C4-2B (cell line): ENCODE measurements around the gene BBS5.
A peak's percentile ranks its signal among the peaks of the same experiment; 100 is the strongest.
"Not testable (repeated sequence)": the region's sequence is repeated elsewhere in the genome, so short reads cannot be mapped to it uniquely, and the experiment has no call there.

Experiments
- H3K27ac ChIP-seq: fragments of 450-650 bp; 2 replicates; pipeline ENCODE4 v1.5.1; 2017
- CTCF ChIP-seq: fragments of 450-650 bp; conservative IDR thresholded peaks from 2 replicates; pipeline ENCODE4 v1.5.1; 2017; ENCODE audit warnings: mild to moderate bottlenecking
- ZFX ChIP-seq: fragments of 450-650 bp; IDR thresholded peaks from 2 replicates; pipeline ENCODE4 v1.6.1; 2017

Gene BBS5

DNA sequence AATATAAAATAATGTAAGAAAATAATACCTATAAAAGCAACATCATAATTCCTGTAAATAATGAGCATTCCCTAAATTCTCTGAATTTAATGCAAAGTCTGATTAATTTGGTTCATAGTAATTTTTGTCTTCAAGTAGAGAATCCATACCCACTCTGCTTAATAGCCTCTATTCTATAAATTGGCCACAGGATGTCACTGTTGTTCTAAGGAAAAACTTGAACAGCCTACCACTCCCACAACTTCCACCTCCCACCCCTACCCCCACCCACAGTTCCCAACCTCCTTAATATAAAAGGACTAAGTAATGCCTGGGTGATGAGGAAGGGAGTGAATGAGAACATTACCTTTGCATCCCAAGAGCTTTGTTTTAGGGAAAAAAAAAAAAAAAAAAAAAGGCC is 27.2 kb upstream of the BBS5 start:
- H3K27ac ChIP-seq, result no peak overlapping the region
- TF ChIP-seq ZFX (no peak), CTCF (peak; percentile 71)

- not testable (repeated sequence) for H3K27ac ChIP-seq
Observed at GRCh38 chr2:169453044-169453443, 26.2 kb upstream of the BBS5 start.

DNA sequence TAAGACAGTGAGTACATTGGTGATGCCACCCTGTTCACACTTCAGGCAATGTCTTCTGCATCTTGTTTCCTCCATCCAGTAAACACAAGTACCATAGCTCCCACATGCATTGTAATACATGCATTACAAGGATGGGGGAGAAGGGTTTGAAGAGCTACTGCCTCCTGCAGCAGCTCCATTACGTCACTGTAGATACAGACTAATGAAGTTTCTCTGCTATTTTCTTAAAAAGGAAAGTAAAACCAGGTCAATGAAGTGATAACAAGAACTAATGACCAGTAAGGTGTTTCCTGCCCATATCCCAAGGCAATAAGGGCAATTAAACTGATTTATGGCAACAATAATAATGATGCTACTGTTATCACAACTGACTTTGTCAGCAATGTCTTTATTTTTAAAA is 18.2 kb upstream of the BBS5 start:
- H3K27ac ChIP-seq, result no peak overlapping the region
- no peak for TF ChIP-seq CTCF
- TF ChIP-seq ZFX, result no peak

GRCh38 chr2:169462896-169463695 is 16.2 kb upstream of the BBS5 start:
- no peak for TF ChIP-seq ZFX
- no peak for TF ChIP-seq CTCF

DNA sequence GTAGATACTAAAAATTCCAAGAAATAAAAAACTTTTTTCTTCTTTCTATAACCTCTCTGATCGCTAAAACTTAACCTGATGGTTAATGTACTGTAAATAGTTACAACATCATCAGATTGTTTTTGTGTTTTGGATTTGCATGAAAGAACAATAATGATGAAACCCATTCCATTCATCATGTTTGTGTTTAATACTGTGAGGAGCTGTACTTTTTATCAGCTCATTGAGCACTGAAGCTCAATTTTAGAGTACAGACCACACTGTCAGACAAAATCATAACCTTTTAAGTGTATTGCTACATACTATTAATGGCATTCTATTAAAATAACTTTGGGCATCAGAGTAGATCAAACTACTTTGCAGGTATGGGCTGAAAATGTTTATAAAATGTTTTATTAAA is 14.8 kb upstream of the BBS5 start:
- TF ChIP-seq CTCF, result no peak
- no peak for TF ChIP-seq ZFX
- H3K27ac ChIP-seq, result no peak overlapping the region

More at GRCh38 chr2:169462896-169463695, 16.2 kb upstream of the BBS5 start:
- no peak overlapping the region for H3K27ac ChIP-seq

GRCh38 chr2:169464882-169465281 is 14.4 kb upstream of the BBS5 start:
- H3K27ac ChIP-seq, result no peak overlapping the region
- TF ChIP-seq CTCF (no peak), ZFX (no peak)

GRCh38 chr2:169468841-169469240 is 10.5 kb upstream of the BBS5 start:
- no peak overlapping the region for H3K27ac ChIP-seq
- TF ChIP-seq ZFX, result no peak
- TF ChIP-seq CTCF, result no peak
